HepG2 (cell line): ENCODE results near the gene ROM1. TPM values are rescaled to one million over a fixed set of nuclear protein-coding genes. Genes with fewer than 3 reads are reported as not detected.

Experiments
- microRNA-seq: library from miRNA; unstranded; fragments of <30 nt; microRNA quantifications from one replicate; pipeline ENCODE4, GENCODE V29; 2020
- polyA plus RNA-seq, 8 experiments: library from polyadenylated mRNA; depleted of rRNA in 3 of 8; stranded (reverse) in 7 of 8; unstranded in 1 of 8; fragments of >200 nt; fragmentation: Illumina TruSeq in 4 of 8; extraction: Trizol in 4 of 8; gene quantifications; 2 replicates each; pipeline versions ENCODE4 v1.2.1 to v1.2.3, GENCODE V29; 2011 to 2016; ENCODE audit warnings: low read depth in 4 of 8, missing spikeins in 1 of 8, mixed read lengths in 1 of 8; ENCODE audit not compliant: insufficient read depth in 1 of 8
- small RNA-seq, 3 experiments: library from RNA; depleted of rRNA; stranded (forward); fragments of <200 nt; gene quantifications; one replicate each; pipeline ENCODE3, GENCODE V24; 2012; ENCODE audit warnings: low read depth in 2 of 3, low replicate concordance in 1 of 3; ENCODE audit not compliant: insufficient read length in 3 of 3, insufficient read depth in 2 of 3
- total RNA-seq, 5 experiments: library from RNA; depleted of rRNA; stranded (reverse); fragments of >200 nt; fragmentation: Illumina TruSeq; extraction: Trizol; gene quantifications; 2 replicates each; pipeline ENCODE4 v1.2.3, GENCODE V29; 2016; ENCODE audit warnings: low read depth in 1 of 5

ROM1 gene
- total and polyA plus RNA-seq, 2 of the 13 experiments (the other 11 are each of a cell fraction or from before 2014, with no cell fraction given) = 1.2 to 2.4 TPM

Small RNA genes lying within 50 kb of the gene (microRNA-seq; reads per million reads assigned to microRNA genes)
- 1.5 reads per million for gene MIR6747

Small RNA genes lying within 50 kb of the gene (small RNA-seq; reads per million reads assigned to genes)
- gene AP001458.1 = 0 reads per million in 3 experiments
- gene MIR6747 = 0 to 0.33 (median 0) reads per million in 3 experiments

Other genes with a start within 250 kb of the ROM1 start
- gene SCGB1A1, start 194.2 kb upstream of the ROM1 start, total RNA-seq (2016; rRNA removed; fragmentation: Illumina TruSeq; extraction: Trizol) = not detected in 2 replicates
- not detected in 2 replicates for gene SCGB1A1, start 194.2 kb upstream of the ROM1 start, polyA plus RNA-seq (2011; rRNA removed)
- 25.0 and 40.6 TPM in 2 replicates for gene AHNAK, start 66.5 kb upstream of the ROM1 start, total RNA-seq (2016; rRNA removed; fragmentation: Illumina TruSeq; extraction: Trizol)
- 22.8 and 23.4 TPM in 2 replicates for gene AHNAK, start 66.5 kb upstream of the ROM1 start, polyA plus RNA-seq (2011; rRNA removed)
- gene EEF1G, start 39.4 kb upstream of the ROM1 start, total RNA-seq (2016; rRNA removed; fragmentation: Illumina TruSeq; extraction: Trizol) = 1,787 and 2,092 TPM in 2 replicates
- gene EEF1G, start 39.4 kb upstream of the ROM1 start, polyA plus RNA-seq (2011; rRNA removed) = 1,819 and 2,144 TPM in 2 replicates
- 8.5 and 9.7 TPM in 2 replicates for gene TUT1, start 21.7 kb upstream of the ROM1 start, total RNA-seq (2016; rRNA removed; fragmentation: Illumina TruSeq; extraction: Trizol)
- gene TUT1, start 21.7 kb upstream of the ROM1 start, polyA plus RNA-seq (2011; rRNA removed) = 14.3 and 17.5 TPM in 2 replicates
- gene MTA2, start 11.4 kb upstream of the ROM1 start, total RNA-seq (2016; rRNA removed; fragmentation: Illumina TruSeq; extraction: Trizol) = 58.1 and 70.0 TPM in 2 replicates
- gene MTA2, start 11.4 kb upstream of the ROM1 start, polyA plus RNA-seq (2011; rRNA removed) = 14.0 and 16.8 TPM in 2 replicates
- gene EML3, start 482 bp upstream of the ROM1 start, total RNA-seq (2016; rRNA removed; fragmentation: Illumina TruSeq; extraction: Trizol) = 4.6 and 10.6 TPM in 2 replicates
- gene EML3, start 482 bp upstream of the ROM1 start, polyA plus RNA-seq (2011; rRNA removed) = 12.3 and 16.6 TPM in 2 replicates
- gene B3GAT3, start 8.7 kb downstream of the ROM1 start, total RNA-seq (2016; rRNA removed; fragmentation: Illumina TruSeq; extraction: Trizol) = 8.4 and 21.3 TPM in 2 replicates
- gene B3GAT3, start 8.7 kb downstream of the ROM1 start, polyA plus RNA-seq (2011; rRNA removed) = 26.1 and 40.4 TPM in 2 replicates
- gene GANAB, start 33.4 kb downstream of the ROM1 start, total RNA-seq (2016; rRNA removed; fragmentation: Illumina TruSeq; extraction: Trizol) = 50.8 and 99.5 TPM in 2 replicates
- gene GANAB, start 33.4 kb downstream of the ROM1 start, polyA plus RNA-seq (2011; rRNA removed) = 234 and 251 TPM in 2 replicates
- 11.3 and 13.2 TPM in 2 replicates for gene INTS5, start 40.0 kb downstream of the ROM1 start, total RNA-seq (2016; rRNA removed; fragmentation: Illumina TruSeq; extraction: Trizol)
- 5.7 and 7.8 TPM in 2 replicates for gene INTS5, start 40.0 kb downstream of the ROM1 start, polyA plus RNA-seq (2011; rRNA removed)
- 91.8 and 109 TPM in 2 replicates for gene C11orf98, start 52.0 kb downstream of the ROM1 start, total RNA-seq (2016; rRNA removed; fragmentation: Illumina TruSeq; extraction: Trizol)
- 30.4 and 40.9 TPM in 2 replicates for gene C11orf98, start 52.0 kb downstream of the ROM1 start, polyA plus RNA-seq (2011; rRNA removed)
- 9.9 and 31.8 TPM in 2 replicates for gene CSKMT, start 52.1 kb downstream of the ROM1 start, total RNA-seq (2016; rRNA removed; fragmentation: Illumina TruSeq; extraction: Trizol)
- 7.6 and 9.8 TPM in 2 replicates for gene CSKMT, start 52.1 kb downstream of the ROM1 start, polyA plus RNA-seq (2011; rRNA removed)
- gene UQCC3, start 58.4 kb downstream of the ROM1 start, total RNA-seq (2016; rRNA removed; fragmentation: Illumina TruSeq; extraction: Trizol) = 12.1 and 16.0 TPM in 2 replicates
- gene UQCC3, start 58.4 kb downstream of the ROM1 start, polyA plus RNA-seq (2011; rRNA removed) = 7.7 and 8.4 TPM in 2 replicates
- 1.4 and 3.7 TPM in 2 replicates for gene LBHD1, start 59.0 kb downstream of the ROM1 start, total RNA-seq (2016; rRNA removed; fragmentation: Illumina TruSeq; extraction: Trizol)
- 3.2 and 3.6 TPM in 2 replicates for gene LBHD1, start 59.0 kb downstream of the ROM1 start, polyA plus RNA-seq (2011; rRNA removed)
- gene UBXN1, start 65.8 kb downstream of the ROM1 start, total RNA-seq (2016; rRNA removed; fragmentation: Illumina TruSeq; extraction: Trizol) = 52.4 and 58.9 TPM in 2 replicates
- gene UBXN1, start 65.8 kb downstream of the ROM1 start, polyA plus RNA-seq (2011; rRNA removed) = 47.1 and 47.5 TPM in 2 replicates
- 0.11 TPM in 1 of 2 replicates, not detected in the other for gene LRRN4CL, start 76.3 kb downstream of the ROM1 start, total RNA-seq (2016; rRNA removed; fragmentation: Illumina TruSeq; extraction: Trizol)
- gene LRRN4CL, start 76.3 kb downstream of the ROM1 start, polyA plus RNA-seq (2011; rRNA removed) = 0.04 TPM in 1 of 2 replicates, not detected in the other
- gene BSCL2, start 94.2 kb downstream of the ROM1 start, total RNA-seq (2016; rRNA removed; fragmentation: Illumina TruSeq; extraction: Trizol) = 10.2 and 21.1 TPM in 2 replicates
- 19.5 and 22.6 TPM in 2 replicates for gene BSCL2, start 94.2 kb downstream of the ROM1 start, polyA plus RNA-seq (2011; rRNA removed)
- gene GNG3, start 94.4 kb downstream of the ROM1 start, total RNA-seq (2016; rRNA removed; fragmentation: Illumina TruSeq; extraction: Trizol) = not detected in 2 replicates
- gene GNG3, start 94.4 kb downstream of the ROM1 start, polyA plus RNA-seq (2011; rRNA removed) = not detected in 2 replicates
- gene HNRNPUL2, start 114.2 kb downstream of the ROM1 start, total RNA-seq (2016; rRNA removed; fragmentation: Illumina TruSeq; extraction: Trizol) = 8.4 and 9.6 TPM in 2 replicates
- gene HNRNPUL2, start 114.2 kb downstream of the ROM1 start, polyA plus RNA-seq (2011; rRNA removed) = 9.6 TPM in 2 replicates
- 36.4 and 42.5 TPM in 2 replicates for gene TTC9C, start 115.2 kb downstream of the ROM1 start, total RNA-seq (2016; rRNA removed; fragmentation: Illumina TruSeq; extraction: Trizol)
- 28.0 and 29.1 TPM in 2 replicates for gene TTC9C, start 115.2 kb downstream of the ROM1 start, polyA plus RNA-seq (2011; rRNA removed)
- gene ZBTB3, start 140.9 kb downstream of the ROM1 start, total RNA-seq (2016; rRNA removed; fragmentation: Illumina TruSeq; extraction: Trizol) = 4.0 and 5.2 TPM in 2 replicates
- 3.1 and 3.4 TPM in 2 replicates for gene ZBTB3, start 140.9 kb downstream of the ROM1 start, polyA plus RNA-seq (2011; rRNA removed)
- gene POLR2G, start 148.3 kb downstream of the ROM1 start, total RNA-seq (2016; rRNA removed; fragmentation: Illumina TruSeq; extraction: Trizol) = 97.6 and 116 TPM in 2 replicates
- 85.9 and 97.1 TPM in 2 replicates for gene POLR2G, start 148.3 kb downstream of the ROM1 start, polyA plus RNA-seq (2011; rRNA removed)
- gene TAF6L, start 158.1 kb downstream of the ROM1 start, total RNA-seq (2016; rRNA removed; fragmentation: Illumina TruSeq; extraction: Trizol) = 13.4 and 19.4 TPM in 2 replicates
- 12.6 and 15.3 TPM in 2 replicates for gene TAF6L, start 158.1 kb downstream of the ROM1 start, polyA plus RNA-seq (2011; rRNA removed)
- gene TMEM179B, start 174.1 kb downstream of the ROM1 start, total RNA-seq (2016; rRNA removed; fragmentation: Illumina TruSeq; extraction: Trizol) = 11.4 and 24.8 TPM in 2 replicates
- gene TMEM179B, start 174.1 kb downstream of the ROM1 start, polyA plus RNA-seq (2011; rRNA removed) = 25.7 and 31.5 TPM in 2 replicates
- gene TMEM223, start 178.7 kb downstream of the ROM1 start, total RNA-seq (2016; rRNA removed; fragmentation: Illumina TruSeq; extraction: Trizol) = 18.0 and 24.9 TPM in 2 replicates
- gene TMEM223, start 178.7 kb downstream of the ROM1 start, polyA plus RNA-seq (2011; rRNA removed) = 19.5 TPM in 2 replicates
- gene NXF1, start 192.2 kb downstream of the ROM1 start, total RNA-seq (2016; rRNA removed; fragmentation: Illumina TruSeq; extraction: Trizol) = 26.2 and 30.9 TPM in 2 replicates
- 30.4 and 39.7 TPM in 2 replicates for gene NXF1, start 192.2 kb downstream of the ROM1 start, polyA plus RNA-seq (2011; rRNA removed)
- 26.9 and 29.2 TPM in 2 replicates for gene STX5, start 218.8 kb downstream of the ROM1 start, total RNA-seq (2016; rRNA removed; fragmentation: Illumina TruSeq; extraction: Trizol)
- gene STX5, start 218.8 kb downstream of the ROM1 start, polyA plus RNA-seq (2011; rRNA removed) = 30.0 and 36.6 TPM in 2 replicates
- gene TEX54, start 219.6 kb downstream of the ROM1 start, total RNA-seq (2016; rRNA removed; fragmentation: Illumina TruSeq; extraction: Trizol) = not detected in 2 replicates
- gene TEX54, start 219.6 kb downstream of the ROM1 start, polyA plus RNA-seq (2011; rRNA removed) = not detected in 2 replicates
- gene WDR74, start 226.3 kb downstream of the ROM1 start, total RNA-seq (2016; rRNA removed; fragmentation: Illumina TruSeq; extraction: Trizol) = 68.4 and 83.3 TPM in 2 replicates
- 77.0 and 84.6 TPM in 2 replicates for gene WDR74, start 226.3 kb downstream of the ROM1 start, polyA plus RNA-seq (2011; rRNA removed)